HT1080 (cell line): ENCODE data around the gene MPV17L. TPM values are rescaled to one million over a fixed set of nuclear protein-coding genes. Genes with fewer than 3 reads are reported as not detected.
"Not testable (repeated sequence)": the region's sequence is repeated elsewhere in the genome, so short reads cannot be mapped to it uniquely, and the experiment has no call there.

ENCODE experiments used
- DNase-seq: peaks from one replicate; pipeline ENCODE4 v3.0.0-alpha.2; 2015; ENCODE audit warnings: low read depth
- total RNA-seq: library from RNA; depleted of rRNA; stranded (reverse); fragments of >200 nt; shearing (Covaris generic); gene quantifications from 2 replicates; pipeline ENCODE4 v1.2.3, GENCODE V29; 2014

Gene MPV17L
- total RNA-seq, 1 experiment from 2014 or later: not detected

DNA sequence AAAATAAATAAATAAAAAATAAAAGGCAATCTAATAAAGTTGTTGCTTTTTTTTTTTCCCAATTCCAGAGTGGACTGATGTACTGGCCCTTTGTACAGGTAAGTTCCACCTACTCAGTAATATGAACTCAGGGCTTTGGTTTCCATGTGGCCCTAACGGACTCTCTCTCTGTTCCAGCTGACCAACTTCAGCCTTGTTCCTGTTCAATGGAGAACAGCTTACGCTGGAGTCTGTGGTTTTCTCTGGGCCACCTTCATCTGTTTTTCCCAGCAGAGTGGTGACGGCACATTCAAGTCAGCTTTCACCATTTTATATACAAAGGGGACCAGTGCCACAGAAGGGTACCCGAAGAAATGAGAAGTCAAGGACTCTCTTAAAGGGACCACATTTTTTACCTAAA, 12.2 kb downstream of the MPV17L start:
- not testable (repeated sequence) for DNase-seq

- not testable (repeated sequence) for DNase-seq
Measured at GRCh38 chr16:15409476-15409875, 13.9 kb downstream of the MPV17L start.

DNA sequence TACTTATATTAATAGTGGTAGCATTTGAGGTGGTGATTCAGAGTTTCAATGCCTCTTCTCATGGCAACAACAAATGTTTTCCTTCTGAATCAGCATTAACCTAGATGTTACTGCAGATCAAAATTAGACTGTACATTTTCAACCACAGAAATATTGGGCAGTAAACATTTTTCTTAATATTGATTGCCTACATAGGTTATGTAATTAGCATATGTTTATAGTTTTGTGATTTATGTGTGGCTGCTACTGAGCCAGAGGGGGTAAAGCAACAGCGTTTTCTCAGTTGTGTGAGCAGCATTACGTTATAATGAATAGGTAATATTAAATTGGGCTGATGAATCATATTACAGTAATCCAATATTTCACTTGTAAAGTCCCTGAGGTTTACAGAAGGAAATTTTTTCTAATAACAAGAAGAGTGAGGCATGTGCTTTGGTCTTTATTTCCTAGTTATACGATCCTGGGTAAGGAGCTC, 20.0 kb downstream of the MPV17L start:
- DNase-seq: no peak

DNA sequence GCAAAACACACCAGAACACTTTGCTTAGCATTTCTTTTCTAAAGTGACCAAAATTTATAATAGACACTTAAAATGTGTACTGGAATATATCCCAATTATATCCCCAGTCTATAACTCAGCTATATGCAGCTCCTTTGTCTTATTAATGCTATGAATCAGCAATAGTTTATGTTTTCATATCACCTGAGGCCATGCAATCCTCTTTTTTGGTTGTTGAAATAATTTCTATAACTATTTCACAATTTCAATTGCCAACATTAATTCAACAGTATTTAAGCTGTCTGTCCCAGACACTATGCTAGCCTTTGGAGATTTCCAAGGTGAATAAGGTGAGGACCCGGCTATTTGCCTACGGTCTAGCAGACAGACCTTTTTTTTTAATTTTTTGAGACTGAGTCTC, 21.6 kb downstream of the MPV17L start:
- no peak for DNase-seq

GRCh38 chr16:15418206-15418605, 22.7 kb downstream of the MPV17L start:
- no peak for DNase-seq

DNA sequence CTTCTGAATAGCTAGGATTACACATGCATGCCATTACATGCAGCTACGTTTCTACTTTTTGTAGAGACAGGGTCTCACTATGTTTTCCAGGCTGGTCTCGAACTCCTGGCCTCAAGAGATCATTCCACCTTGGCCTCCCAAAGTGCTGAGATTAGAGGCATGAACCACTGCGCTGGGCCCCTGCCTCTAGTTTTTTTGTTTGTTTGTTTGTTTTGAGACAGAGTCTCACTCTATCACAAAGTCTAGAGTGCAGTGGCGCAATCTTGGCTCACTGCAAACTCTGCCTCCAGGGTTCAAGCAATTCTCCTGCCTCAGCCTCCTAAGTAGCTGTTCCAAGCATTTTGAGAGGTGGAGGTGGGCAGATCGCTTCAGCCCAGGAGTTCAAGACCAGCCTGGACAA, 26.1 kb downstream of the MPV17L start:
- not testable (repeated sequence) for DNase-seq

- DNase-seq: no peak
Measured at GRCh38 chr16:15422222-15422621, 26.7 kb downstream of the MPV17L start.

GRCh38 chr16:15425861-15426260, 30.3 kb downstream of the MPV17L start:
- no peak for DNase-seq

DNA sequence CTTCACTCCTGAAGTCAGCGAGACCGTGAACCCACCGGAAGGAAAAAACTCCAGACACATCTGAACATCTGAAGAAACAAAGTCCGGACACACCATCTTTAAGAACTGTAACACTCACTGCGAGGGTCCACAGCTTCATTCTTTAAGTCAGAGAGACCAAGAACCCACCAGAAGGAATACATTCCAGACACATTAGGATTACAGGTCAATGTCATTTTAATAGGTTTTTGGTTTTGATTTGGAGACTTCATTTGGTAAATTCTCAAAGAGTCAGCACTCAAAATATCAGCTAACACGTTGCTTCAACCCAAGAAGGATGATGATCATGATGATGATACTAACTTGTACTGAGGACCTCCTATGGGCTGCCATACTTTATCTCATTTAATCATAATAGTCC, 31.2 kb downstream of the MPV17L start:
- DNase-seq: no peak

- DNase-seq: peak; percentile 46
Measured at GRCh38 chr16:15427648-15428239, 32.2 kb downstream of the MPV17L start.

GRCh38 chr16:15430884-15431283, 35.3 kb downstream of the MPV17L start:
- not testable (repeated sequence) for DNase-seq

- no peak for DNase-seq
Measured at GRCh38 chr16:15434079-15434424, 38.5 kb downstream of the MPV17L start.

DNA sequence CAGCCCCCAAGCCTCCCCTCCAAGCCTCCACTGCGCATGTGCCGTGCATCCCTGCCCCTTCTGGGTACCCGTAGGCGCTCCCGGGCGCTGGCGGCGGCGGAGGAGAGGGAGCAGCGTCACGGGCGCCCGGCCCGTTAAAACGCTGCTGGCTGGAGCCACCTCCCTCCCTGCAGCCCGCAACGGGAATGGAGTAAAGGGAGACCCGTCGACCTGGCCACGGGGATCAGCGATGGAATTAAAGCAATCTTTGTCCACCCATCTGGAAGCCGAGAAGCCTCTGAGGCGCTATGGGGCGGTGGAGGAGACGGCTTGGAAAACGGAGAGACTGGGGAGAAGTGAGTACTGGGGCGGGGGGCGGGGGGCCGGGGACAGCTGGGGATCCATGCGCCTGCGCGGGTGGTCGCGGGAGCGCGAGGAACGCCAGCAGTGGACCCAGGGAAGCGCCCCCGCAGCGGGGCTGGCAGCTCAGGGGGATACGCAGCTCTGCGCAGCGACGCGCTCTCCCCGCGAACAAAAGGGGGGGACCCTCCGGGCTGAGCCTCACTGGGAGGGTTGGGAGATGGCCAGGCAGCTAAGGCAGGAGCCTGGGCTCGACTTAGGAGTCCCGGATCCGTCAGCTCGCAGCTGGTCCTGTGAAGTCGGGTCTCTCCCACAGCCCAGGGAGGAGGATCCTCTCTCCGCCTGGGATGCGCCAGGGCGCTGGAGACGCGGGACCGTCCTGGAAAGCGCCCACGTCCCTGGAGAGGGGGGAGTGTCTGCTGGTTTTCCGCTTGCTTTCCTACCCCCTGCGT, 39.1 kb downstream of the MPV17L start, which contains the start of gene BMERB1:
Gene BMERB1, plus strand, starts transcription at position 164 of the 791 bp plus-strand sequence. Its CDS starts 66 bp downstream, at position 230.
- DNase-seq: peak; percentile 31

GRCh38 chr16:15435216-15435864, 39.8 kb downstream of the MPV17L start:
- no peak for DNase-seq

GRCh38 chr16:15439102-15439501, 43.5 kb downstream of the MPV17L start:
- DNase-seq: no peak

- DNase-seq: no peak
Measured at GRCh38 chr16:15439521-15439920, 44.0 kb downstream of the MPV17L start.

- peak; percentile 48 for DNase-seq
Measured at GRCh38 chr16:15440852-15441251, 45.3 kb downstream of the MPV17L start.

- not testable (repeated sequence) for DNase-seq
Measured at GRCh38 chr16:15442140-15442539, 46.6 kb downstream of the MPV17L start.

DNA sequence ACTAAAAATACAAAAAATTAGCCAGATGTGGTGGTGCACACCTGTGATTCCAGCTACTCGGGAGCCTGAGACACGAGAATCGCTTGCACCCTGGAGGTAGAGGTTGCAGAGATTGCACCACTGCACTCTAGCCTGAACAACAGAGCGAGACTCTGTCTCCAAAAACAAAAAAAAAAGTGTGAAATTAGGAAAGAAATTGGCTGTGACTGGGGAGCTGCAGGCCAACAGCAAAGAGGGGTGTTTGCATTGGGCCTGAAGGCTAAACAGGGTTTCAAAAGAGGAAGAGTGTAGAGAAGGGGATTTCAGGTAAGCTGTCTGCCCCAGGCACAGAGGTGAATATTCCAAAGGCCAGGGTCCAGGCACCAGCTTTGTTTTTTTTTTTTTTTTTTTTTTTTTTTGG, 48.2 kb downstream of the MPV17L start:
- no peak for DNase-seq

DNA sequence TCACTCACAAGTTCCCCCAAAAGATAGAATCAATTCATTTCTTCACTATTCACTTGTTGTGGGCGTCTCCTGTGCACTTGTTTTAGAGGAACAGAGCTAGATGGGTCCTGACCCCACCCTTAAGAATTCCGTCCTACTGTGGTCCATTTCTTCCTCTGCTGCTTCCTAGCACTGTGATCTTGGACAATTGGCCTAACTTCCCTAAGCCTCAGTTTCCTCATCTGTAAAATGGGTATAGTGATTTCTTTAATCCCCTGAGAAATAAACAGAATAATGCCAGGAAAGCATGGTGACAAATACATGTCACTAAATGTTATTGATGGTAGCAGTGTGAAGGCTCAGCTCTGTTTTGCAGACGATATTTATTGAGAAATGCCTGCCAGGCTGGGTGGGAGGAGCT, 48.7 kb downstream of the MPV17L start:
- no peak for DNase-seq

DNA sequence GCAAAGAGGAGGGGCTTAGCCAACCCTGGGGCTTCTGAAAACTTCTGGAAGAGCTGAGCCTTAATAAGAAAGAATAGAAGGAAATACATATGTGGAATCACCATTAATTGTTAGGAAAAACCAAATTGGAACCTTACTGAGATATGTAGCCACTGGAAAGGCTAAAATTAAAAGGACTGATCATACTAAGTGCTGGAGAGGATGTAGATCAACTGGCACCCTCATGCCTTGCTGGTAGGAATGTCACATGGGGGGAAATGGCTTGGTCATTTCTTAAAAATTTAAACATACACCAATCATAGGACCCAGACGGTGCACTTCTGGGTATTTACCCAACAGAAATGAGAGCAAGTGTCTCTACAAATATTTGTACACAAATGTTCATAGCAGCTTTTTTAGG, 49.9 kb downstream of the MPV17L start:
- no peak for DNase-seq

DNA sequence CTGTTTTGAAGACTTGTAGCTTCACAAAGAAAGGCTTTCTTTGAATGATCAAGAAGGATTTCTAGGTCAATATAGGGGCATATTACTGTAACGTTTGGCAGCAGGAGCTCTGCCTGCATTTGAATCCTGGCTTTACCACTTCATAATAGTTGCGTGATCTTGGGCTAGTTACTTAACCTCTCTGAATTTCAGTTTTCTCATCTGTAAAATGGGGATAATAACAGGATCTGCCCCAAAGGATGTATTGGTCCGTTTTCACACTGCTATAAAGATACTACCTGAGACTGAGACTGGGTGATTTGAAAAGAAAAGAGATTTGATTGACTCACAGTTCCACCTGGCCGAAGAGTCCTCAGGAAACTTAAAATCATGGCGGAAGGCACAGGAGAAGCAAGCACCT, 51.3 kb downstream of the MPV17L start:
- no peak for DNase-seq
